Kidney glomerular epithelial cell (primary cell): Measurements from ENCODE around the gene TTC16.
A peak's percentile ranks its signal among the peaks of the same experiment; 100 is the strongest.

Source experiments
- DNase-seq: peaks from one replicate; lab custom pipeline; 2025; lab: John Stamatoyannopoulos, UW

TTC16 gene, protein sequence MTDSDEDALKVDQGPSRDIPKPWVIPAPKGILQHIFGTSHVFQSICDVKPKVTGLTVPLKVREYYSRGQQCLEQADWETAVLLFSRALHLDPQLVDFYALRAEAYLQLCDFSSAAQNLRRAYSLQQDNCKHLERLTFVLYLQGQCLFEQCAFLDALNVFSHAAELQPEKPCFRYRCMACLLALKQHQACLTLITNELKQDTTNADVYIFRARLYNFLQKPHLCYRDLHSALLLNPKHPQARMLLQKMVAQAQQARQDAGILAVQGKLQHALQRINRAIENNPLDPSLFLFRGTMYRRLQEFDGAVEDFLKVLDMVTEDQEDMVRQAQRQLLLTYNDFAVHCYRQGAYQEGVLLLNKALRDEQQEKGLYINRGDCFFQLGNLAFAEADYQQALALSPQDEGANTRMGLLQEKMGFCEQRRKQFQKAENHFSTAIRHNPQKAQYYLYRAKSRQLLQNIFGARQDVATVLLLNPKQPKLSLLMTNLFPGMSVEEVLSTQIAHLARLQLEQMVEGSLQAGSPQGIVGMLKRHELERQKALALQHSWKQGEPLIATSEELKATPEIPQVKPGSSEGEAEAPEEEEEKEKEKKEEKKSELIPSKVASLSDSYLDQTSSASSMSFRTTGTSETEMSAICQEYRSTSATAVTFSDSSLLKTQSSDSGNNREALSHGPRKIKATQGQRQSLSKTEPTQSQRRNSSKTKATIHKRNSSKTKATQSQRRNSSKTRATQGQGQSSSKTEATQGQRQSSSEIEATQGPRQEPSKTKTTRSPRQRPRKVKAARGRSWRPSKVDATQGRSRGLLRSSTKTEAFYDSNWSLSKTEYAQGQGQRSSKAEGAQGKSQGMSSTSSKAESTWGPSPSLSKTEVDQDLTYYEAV

DNA sequence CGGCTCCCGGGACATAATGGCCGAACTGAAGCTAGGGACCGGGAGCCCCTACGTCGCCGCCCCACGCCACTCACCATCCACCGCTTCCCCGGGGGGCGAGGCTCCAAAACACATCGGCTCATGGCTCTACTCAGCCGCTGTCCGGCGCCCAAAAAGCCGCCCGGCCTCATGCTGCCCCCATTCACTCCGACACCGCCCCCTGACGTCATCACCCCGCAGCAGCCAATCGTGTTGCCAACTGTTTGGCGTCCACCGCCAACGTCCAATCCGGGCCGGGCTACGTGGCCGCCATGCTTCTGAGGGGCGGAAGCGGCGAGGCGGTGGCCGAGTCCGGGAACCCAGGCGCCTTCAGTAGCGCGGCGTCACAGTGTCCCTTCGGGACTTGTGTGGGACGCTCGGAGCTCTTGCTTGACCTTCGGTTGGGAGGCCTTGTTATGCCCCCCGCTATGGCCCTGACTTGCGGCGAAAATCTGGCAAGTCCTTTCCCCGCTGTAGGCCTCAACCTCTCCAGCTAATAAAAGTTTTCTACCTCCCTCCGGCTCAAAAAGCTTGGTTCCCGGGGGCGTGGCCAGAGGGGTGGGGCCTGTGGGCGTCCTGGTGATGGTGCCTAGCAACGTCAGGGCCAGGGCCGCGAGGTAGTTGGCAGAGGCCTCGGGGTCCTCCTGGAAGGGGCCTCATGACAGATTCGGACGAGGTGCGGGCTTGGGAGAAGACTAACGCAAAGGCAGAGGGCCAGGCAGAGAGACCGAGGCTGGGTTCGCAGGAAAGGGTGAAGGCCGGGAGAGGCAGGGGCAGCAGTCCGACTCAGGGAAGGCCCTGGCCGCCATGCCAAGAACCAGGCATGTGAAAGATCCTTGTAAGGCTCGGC is at the start of gene TTC16, which contains the start of gene PTRH1:
TTC16 (plus strand) TSS at position 610 of the 868 bp plus-strand sequence; CDS start at position 677, 67 bp downstream.
PTRH1 (minus strand) TSS at position 194 of the 868 bp plus-strand sequence; CDS start at position 170, 24 bp downstream.
- DNase-seq, result peak; percentile 96

DNA sequence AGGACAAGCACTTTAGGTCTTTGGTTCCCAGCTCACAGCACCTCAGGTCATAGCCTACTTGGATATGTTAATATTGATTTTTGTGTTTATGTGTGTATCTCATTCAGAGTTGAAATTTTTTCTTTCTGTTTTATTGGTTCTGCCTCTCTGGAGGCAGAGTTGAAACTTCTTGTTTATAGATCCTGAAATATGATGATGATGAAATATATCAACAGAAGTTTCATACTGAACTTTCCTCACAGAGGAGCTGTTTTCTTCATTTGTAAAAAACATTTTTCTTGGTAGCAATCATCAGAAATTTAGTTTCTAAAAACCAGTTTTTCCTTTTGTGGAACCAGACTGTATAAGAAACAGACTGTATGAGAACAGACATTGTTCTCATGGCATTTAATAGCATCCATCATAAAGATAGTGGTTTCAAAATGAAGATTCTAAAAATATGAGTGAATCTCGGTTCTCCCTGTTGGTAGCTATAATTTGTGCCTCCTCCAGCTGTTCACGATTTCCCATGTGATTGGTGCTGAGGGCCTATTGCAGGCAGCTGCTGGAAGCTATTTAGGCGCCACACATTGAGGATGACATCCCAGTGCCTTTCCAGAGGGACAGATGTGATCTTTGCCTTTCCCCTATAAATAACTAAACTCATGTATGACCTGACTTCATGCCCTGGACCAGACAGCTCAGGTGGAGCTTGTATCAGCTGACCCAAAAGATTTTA is 48.6 kb upstream of the TTC16 start:
- no peak for DNase-seq

DNA sequence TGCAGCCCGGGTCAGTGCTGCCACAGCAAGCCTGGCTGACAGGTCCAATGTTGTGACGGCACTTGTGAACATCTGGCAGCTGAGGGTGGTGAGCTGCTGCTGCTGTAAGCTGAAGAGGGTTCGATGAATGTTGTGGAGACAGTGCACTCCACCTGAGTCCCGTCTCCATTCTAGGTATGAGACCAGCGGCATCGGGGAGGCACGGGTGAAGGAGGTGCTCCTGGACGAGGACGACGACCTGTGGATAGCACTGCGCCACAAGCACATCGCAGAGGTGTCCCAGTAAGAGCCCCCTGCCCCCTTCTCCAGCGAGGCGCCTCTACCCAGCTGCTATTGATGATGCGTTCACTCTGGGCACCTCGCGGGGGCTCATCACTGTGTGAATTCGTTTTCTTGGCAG is 48.0 kb upstream of the TTC16 start:
- no peak for DNase-seq

DNA sequence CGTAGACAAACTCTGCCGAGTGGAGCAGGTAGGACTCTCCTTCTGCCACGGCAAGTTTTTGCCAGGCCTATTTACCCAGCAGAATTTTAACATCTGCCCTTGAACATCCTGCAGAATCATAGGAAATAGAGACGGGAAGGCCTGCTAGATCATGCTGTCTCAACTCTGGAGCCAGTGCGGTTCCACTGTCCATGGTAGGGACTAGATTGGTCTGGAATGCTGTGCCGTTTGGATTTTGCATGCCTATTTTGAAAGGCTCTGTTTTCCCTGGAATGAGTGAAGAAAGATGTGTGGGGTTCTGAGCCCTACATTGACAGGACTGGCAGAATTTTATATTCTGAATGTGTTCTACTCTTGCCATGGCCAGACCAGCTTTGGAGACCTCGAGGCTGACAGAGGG is 42.6 kb upstream of the TTC16 start:
- DNase-seq, result no peak

DNA sequence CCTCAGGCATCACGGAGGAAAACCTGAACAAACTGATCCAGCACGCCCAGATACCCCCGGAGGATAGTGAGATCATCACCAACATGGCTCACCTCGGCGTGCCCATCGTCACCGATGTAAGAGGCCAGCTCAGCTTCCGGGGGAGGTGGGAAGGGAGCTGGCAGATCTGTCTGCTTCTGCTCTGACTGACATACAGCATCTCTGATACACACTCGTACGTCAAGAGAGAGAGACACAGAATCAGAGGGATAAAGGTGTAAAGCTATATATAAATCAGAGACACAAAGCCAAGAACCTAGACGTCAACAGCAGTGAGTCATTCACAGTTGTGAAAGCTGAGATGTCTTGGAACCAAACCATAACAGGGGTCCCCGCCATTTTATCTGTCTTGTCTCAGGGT is 39.2 kb upstream of the TTC16 start:
- DNase-seq, result no peak

DNA sequence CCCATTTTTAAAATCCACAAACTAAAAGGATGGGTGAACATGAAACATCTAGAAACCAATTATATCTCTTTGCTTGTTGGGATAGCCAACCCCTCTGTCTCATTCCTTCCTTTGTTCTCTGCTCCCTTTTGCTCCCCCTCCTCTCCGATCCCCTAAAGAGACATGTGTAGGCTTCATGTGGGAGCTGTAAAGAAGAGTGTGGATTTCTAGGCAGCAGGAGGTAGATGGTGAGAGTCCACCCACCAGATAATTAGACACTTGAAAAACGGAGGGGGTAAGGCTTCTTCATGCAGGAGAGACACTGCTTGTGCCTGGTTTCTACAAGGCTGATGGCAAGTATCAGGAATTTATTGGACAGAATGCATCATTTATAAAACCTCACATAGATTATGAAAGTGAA is 36.4 kb upstream of the TTC16 start:
- DNase-seq, result no peak

DNA sequence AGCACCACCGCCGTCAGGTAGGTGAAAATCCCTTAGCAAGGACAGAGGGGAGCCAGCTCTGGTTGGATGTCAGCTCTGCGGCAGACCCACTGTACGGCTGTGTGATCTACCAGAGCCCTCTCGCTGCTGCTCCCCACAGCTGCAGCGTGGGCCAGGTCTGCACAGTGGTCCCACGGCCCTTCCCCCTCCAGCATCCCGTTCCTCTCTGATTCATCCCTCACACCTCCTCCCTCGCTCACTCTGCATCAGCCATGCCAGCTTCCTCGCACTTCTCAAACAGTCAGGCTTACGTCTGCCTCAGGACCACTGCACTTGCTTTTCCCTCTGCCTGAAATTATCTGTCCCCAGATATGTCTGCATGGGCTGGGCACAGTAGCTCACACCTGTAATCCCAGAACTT is 35.7 kb upstream of the TTC16 start:
- no peak for DNase-seq

DNA sequence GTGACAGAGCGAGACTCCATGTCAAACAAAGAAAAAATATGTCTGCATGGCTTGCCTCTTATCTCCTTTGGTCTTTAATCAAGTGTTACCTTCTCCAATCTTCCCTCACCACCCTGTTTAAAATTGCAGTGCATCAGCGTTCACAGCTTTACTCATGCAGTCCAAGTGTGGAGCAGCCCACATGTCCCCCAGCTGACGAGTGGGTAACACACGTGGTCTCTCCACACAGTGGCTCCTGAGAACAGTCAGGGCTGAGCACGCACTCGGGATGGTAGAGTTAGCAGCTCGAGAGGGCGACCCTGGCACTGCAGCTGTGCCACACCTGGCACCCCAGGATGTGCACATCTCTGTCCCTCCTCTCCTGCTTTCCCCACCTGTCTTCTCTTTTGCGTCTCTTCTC is 35.0 kb upstream of the TTC16 start:
- DNase-seq, result no peak

DNA sequence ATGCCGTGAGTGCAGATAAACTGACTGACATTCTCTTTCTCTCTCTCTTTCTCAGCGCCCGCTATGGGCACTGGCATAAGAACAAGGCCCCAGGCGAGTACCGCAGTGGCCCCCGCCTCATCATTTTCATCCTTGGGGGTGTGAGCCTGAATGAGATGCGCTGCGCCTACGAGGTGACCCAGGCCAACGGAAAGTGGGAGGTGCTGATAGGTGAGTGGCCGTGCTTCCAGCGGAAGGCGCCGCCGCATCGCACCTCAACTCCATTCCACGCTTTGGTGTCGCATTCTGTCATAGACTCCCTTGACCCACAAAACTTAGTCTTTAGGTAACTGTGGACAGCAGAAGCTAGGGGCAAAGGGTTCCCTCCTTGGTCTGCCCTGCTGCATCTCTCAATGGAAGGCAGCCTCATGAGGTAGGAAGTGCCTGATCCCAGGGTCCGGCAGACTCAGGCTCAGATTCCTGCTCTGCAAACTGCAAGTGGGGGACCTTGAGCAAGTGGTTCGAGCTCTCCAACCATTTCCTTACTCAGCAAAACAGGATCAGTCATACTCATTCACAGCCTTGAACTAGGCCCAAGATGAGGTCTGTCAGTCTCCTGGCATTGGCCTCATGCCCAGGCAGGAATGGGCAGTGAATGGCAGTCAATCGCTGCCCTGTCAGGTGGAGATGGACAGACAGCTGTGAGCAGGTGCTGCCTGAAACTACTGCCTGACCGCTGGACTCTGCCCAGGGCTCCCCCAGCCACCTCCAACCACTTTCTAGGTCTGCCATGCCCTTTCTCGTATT is 33.3 kb upstream of the TTC16 start:
- DNase-seq, result no peak

DNA sequence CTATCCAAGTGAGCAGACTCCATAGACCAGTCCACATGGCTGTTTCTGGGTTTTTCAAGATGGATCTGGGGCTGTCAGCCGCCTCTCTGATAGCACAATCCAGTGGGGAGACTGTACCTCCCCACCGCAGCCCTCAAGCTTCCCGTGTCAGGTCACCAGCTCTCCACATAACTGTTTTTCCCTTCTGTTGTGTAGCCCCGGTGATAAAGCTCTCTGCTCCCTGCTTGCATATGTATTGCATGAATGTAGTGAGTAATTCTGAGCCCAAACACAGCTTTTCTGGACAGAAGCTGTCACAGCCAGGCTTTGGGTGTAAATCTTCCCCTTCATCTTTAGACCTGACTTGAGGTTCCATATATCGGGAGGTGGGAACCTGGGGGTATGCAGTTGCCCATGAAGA is 32.2 kb upstream of the TTC16 start:
- DNase-seq, result no peak

DNA sequence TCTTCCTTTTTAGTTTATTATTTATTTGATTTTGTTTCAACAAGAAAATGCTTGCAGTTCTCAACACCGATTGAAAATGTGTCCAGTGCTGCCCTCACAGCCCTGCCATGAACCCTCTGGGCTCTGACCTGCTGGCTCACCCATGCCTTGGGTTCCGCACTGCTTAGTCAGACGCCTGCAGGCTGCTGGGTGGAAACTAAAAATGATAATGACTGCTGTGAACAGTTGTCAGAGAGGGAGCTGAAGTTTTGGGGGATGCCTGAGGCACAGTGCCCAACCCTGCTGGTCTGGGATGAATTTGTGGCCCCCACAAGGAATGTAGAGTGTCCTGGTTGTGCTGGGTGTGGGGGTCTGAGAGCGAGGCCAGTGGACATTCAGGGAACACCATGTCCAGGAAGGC is 31.3 kb upstream of the TTC16 start:
- DNase-seq, result no peak

DNA sequence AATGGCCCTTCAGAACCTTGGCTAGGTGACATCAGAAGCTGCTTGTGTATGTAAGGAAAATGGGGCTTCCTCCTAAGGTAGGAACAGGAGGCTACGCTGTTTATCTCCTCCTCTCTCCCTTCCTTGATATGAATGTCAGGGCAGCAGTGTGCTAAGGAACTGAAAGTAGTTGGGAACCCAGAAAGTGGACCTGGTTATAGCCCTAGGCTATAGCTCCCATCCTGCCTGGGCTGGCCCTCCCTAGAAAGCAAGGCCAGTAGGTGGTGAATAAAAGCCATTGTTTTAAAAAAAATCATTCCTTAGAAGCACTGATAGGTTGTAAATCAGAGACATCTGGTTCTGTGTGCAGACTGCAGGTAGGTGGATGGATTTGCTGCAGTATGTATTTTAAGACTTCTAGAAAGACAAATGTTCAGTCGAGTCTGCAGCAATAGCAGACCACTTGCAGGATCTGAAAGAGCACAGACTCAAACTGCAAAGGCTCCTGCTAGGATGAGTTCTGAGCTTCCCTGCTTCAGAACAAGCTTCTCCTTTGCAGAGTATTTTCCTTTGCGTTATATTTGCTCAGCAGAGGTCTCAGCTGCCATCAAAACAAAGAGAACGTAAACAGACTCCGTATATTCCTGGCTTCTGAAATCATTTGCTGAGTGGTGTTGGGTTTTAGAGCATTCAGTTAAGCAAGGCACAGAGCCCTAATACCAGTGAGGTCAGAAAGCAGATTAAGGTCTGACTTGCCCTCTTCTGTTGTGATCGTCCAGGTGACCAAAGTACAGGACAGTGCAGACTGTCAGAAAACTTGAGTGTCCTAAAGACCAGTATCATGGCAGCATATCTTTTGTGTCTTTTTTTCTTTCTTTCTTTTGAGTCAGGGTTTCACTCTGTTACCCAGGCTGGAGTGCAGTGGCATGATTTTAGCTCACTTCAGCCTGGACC is 29.2 kb upstream of the TTC16 start:
- DNase-seq, result no peak

DNA sequence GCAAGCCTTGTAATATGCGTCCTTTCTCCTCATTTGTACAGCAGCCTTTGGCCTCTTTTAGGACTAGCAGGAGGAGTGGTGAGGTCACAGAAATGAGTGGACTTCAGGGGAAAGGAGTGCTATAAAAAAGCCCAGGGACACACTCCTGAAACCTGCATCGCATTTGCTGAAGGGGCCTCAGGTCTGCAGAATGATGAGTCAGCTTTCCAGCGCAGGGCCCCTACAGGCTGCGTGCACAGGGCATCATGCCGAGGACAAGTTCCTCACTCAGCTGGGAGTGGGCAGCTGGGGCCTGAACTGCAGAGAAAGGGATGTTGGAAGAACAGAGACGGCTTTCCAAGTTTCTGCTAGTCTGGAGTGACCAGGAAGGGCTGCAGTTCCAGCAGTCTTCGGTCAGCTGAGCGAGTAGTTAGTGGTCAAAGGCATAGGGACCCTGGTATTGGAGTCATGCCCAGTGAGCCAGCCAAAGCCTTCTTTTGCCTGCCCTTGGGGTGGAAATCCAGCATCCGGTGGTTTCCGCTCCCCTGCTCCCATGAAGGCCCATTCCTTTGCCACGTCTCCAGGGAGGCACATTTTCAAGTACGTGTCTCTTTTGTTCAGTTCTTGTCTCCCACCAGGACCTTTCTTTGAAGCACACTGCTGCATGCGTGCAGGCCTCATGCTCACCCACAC is 26.4 kb upstream of the TTC16 start:
- DNase-seq, result no peak

DNA sequence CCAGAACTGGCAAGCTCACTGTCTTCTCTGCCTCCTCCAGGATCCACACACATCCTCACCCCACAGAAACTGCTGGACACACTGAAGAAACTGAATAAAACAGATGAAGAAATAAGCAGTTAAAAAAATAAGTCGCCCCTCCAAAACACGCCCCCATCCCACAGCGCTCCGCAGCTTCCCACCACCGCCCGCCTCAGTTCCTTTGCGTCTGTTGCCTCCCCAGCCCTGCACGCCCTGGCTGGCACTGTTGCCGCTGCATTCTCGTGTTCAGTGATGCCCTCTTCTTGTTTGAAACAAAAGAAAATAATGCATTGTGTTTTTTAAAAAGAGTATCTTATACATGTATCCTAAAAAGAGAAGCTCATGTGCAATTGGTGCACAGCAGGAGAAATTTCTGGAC is 25.1 kb upstream of the TTC16 start:
- no peak for DNase-seq

DNA sequence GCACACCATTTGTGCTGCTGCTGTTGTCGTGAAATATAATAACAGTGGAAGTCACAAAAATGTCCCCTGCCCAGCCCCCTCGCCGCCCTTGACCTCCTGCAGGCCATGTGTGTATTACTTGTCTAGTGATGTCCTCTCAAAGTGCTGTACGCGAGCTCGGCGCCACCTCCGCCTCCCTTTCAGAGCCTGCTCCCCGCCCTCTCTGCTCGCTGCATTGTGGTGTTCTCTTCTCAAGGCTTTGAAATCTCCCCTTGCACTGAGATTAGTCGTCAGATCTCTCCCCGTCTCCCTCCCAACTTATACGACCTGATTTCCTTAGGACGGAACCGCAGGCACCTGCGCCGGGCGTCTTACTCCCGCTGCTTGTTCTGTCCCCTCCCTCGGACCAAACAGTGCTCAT is 23.8 kb upstream of the TTC16 start:
- DNase-seq, result no peak

DNA sequence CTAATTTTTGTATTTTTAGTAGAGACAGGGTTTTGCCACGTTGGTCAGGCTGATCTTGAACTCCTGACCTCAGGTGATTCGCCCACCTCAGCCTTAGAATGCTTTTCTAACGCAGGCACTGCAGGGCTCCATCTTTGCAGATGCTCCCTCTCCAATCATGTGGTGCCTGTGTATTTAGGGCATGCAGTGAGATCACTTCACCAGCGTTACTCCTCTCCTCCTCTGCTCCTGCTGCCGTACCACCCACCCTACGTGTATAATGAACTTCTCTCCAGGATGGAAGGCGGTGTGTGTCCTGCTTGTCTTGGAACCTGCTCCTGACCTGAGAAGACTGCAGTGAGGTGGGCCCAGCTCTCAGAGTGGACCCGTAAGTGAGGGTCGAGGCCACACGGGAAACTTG is 22.7 kb upstream of the TTC16 start:
- DNase-seq, result no peak

DNA sequence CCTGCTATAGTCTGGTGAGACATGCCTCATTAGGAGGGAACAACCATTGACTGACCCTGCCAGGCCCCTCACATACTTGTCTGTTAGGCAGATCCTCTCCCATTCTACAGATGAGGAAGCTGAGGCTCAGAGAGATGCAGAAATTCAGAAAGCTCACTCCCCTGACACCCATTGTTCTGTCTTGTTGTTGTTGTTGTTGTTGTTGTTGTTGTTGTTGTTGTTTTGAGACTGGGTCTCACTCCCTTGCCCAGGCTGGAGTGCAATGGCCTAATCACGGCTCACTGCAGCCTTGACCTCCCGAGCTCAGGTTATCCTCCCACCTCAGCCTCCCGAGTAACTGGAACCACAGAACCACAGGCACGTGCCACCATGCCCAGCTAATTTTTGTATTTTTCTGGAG is 22.2 kb upstream of the TTC16 start:
- no peak for DNase-seq

DNA sequence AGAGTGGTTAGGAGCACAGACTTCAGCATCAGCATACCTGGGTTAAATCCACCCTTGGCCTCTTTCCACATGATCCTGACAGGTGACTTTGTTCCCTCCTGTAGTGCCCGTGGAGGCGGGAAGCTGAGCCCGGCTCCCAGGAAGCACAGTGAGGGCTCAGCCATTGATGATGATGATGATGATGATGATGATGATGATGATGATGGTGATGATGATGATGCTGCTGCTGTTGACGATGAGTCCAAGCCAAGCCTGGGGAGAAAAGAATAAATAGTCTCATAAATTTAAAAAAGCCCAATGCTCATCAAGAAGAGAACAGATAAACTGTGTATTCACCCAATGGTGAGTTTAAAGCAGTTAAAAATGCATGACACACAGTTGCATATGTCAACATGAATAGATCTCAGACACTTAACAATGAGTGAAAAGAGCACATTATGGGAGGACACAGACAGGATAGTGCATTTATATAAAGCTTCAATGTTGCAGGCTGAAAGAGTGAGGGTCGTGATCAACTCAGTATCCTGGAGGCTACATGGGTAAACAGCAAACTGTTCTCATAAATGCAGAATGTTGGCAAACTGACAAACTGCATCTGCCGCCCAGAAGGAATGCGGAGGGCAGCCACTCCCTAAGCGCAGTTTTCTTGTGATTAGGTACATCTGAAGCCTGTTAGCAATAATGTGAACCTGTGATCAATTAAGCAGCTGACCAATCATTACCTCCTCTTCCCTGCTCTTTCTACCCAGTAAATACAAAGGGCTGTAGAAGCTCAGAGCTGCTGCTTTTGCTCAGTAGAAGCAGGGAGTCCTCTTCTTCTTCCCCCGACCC is 20.8 kb upstream of the TTC16 start:
- DNase-seq, result no peak
